Fibroblast of lung (primary cell): ENCODE measurements around the gene SPATA32. TPM values are rescaled to one million over a fixed set of nuclear protein-coding genes. Genes with fewer than 3 reads are reported as not detected.

Source experiments
- DNase-seq, 2 donors: peaks; one replicate each; pipeline versions ENCODE4 v3.0.0 to v3.0.0-alpha.2; 2010; ENCODE audit warnings: low read depth in 2 of 2
- H2AFZ ChIP-seq: 2 replicates; pipeline ENCODE4 v1.5.1; 2012; ENCODE audit warnings: low read length, control low read depth, inconsistent platforms
- H3K27ac ChIP-seq: 2 replicates; pipeline ENCODE4 v1.5.1; 2011; ENCODE audit warnings: low read length, control low read depth; ENCODE audit not compliant: insufficient read depth
- H3K27me3 ChIP-seq: 2 replicates; pipeline ENCODE4 v1.5.1; 2011; ENCODE audit warnings: mild to moderate bottlenecking, low read length; ENCODE audit not compliant: control insufficient read depth, insufficient read depth
- H3K36me3 ChIP-seq: 2 replicates; pipeline ENCODE4 v1.5.1; 2011; ENCODE audit warnings: low read length; ENCODE audit not compliant: control insufficient read depth, insufficient read depth
- H3K4me1 ChIP-seq: 2 replicates; pipeline ENCODE4 v1.5.1; 2011; ENCODE audit warnings: low read length; ENCODE audit not compliant: control insufficient read depth, insufficient read depth; ENCODE audit errors: extremely low read depth
- H3K4me2 ChIP-seq: 2 replicates; pipeline ENCODE4 v1.5.1; 2011; ENCODE audit warnings: low read length, control low read depth; ENCODE audit not compliant: insufficient read depth; ENCODE audit errors: extremely low read depth
- H3K4me3 ChIP-seq, 4 experiments: fragments of 200-600 bp in 1 of 4; sonication (generic) in 1 of 4; replicated peaks in 1 of 4; 2 replicates each; pipeline ENCODE4 v1.5.1; 2011 to 2016; ENCODE audit warnings: low read length in 4 of 4, low read depth in 3 of 4, mild to moderate bottlenecking in 3 of 4, control low read depth in 2 of 4, inconsistent platforms in 1 of 4, mixed read lengths in 1 of 4; ENCODE audit not compliant: insufficient read depth in 1 of 4; ENCODE audit errors: control extremely low read depth in 1 of 4
- H3K79me2 ChIP-seq: 2 replicates; pipeline ENCODE4 v1.5.1; 2012; ENCODE audit warnings: mild to moderate bottlenecking, low read length, inconsistent platforms; ENCODE audit not compliant: control insufficient read depth, insufficient read depth
- H3K9ac ChIP-seq: 2 replicates; pipeline ENCODE4 v1.5.1; 2011; ENCODE audit warnings: mild to moderate bottlenecking, low read length, control low read depth; ENCODE audit not compliant: insufficient read depth
- H3K9me3 ChIP-seq: 2 replicates; pipeline ENCODE4 v1.5.1; 2012; ENCODE audit warnings: low read depth, low read length; ENCODE audit not compliant: control insufficient read depth, insufficient read depth
- H4K20me1 ChIP-seq: 2 replicates; pipeline ENCODE4 v1.5.1; 2011; ENCODE audit warnings: low read length; ENCODE audit not compliant: control insufficient read depth, insufficient read depth; ENCODE audit errors: extremely low read depth
- CTCF ChIP-seq, 2 donors: IDR thresholded peaks in 1 of 2; conservative IDR thresholded peaks in 1 of 2; 1 replicate in 1 of 2; 2 replicates in 1 of 2; pipeline ENCODE4 v1.5.1; 2011 to 2012; ENCODE audit warnings: low read length in 2 of 2, control low read depth in 1 of 2, inconsistent platforms in 1 of 2, low read depth in 1 of 2, mild to moderate bottlenecking in 1 of 2
- EZH2 ChIP-seq: IDR thresholded peaks from 2 replicates; pipeline ENCODE4 v1.5.1; 2012; ENCODE audit warnings: low read length, control low read depth, mild to moderate bottlenecking; ENCODE audit errors: missing control alignments
- polyA plus RNA-seq, 2 donors: library from polyadenylated mRNA; depleted of rRNA in 1 of 2; stranded (reverse) in 1 of 2; unstranded in 1 of 2; fragments of >200 nt; gene quantifications; 2 replicates each; pipeline ENCODE4 v1.2.1, GENCODE V29; 2011 to 2012; ENCODE audit warnings: missing spikeins in 1 of 2
- total RNA-seq: library from RNA; depleted of rRNA; stranded (reverse); fragments of >200 nt; gene quantifications from 2 replicates; pipeline ENCODE4 v1.2.1, GENCODE V29; 2014

SPATA32 gene
- total and polyA plus RNA-seq, 2 donors (not counting 1 experiment from before 2014, with no cell fraction given) = not detected

GRCh38 chr17:45308016-45308365, 46.1 kb upstream of the SPATA32 start:
- Histone ChIP-seq H3K9me3 (no peaks in the 10 kb centered on the region), H2AFZ (no peak overlapping the region), H3K79me2 (peaks cover 49% of the 10 kb centered on the region), H3K4me2 (peak overlapping the region; percentile 85), H3K4me3 (no peak overlapping the region), H3K4me1 (peaks cover 43% of the 10 kb centered on the region), H3K9ac (peak overlapping the region; percentile 21), H3K36me3 (peaks cover 4% of the 10 kb centered on the region), H3K27me3 (no peaks in the 10 kb centered on the region), H4K20me1 (no peaks in the 10 kb centered on the region), H3K27ac (peak overlapping the region; percentile 93)
- TF ChIP-seq CTCF (conservative IDR thresholded peaks at IDR 0.05 in 1 of 2, IDR thresholded peaks at IDR 0.05 in 1 of 2; ENCODE audit: low read depth in 1 of 2, low read length in 2 of 2) = no peak
- TF ChIP-seq EZH2 = no peak
- no peak for DNase-seq

GRCh38 chr17:45307290-45308015, 45.6 kb upstream of the SPATA32 start:
- Histone ChIP-seq H3K36me3 (peaks cover 4% of the 10 kb centered on the region), H3K79me2 (peaks cover 45% of the 10 kb centered on the region), H3K4me3 (peak overlapping the region in 1 of 4 experiments; percentile 6), H3K4me1 (peaks cover 40% of the 10 kb centered on the region), H2AFZ (no peak overlapping the region), H4K20me1 (no peaks in the 10 kb centered on the region), H3K4me2 (peak overlapping the region; percentile 85), H3K27ac (peak overlapping the region; percentile 93), H3K9me3 (no peaks in the 10 kb centered on the region), H3K27me3 (no peaks in the 10 kb centered on the region), H3K9ac (peak overlapping the region; percentile 21)
- TF ChIP-seq EZH2 (no peak), CTCF (conservative IDR thresholded peaks at IDR 0.05 in 1 of 2, IDR thresholded peaks at IDR 0.05 in 1 of 2; ENCODE audit: low read depth in 1 of 2, low read length in 2 of 2) (no peak)
- DNase-seq = peak; percentile 89 to 94

GRCh38 chr17:45306623-45307022, 44.7 kb upstream of the SPATA32 start:
- Histone ChIP-seq H3K79me2 (peaks cover 42% of the 10 kb centered on the region), H3K27ac (no peak overlapping the region), H3K27me3 (no peaks in the 10 kb centered on the region), H3K9ac (no peak overlapping the region), H3K4me1 (peaks cover 34% of the 10 kb centered on the region), H3K36me3 (peaks cover 4% of the 10 kb centered on the region), H3K9me3 (no peaks in the 10 kb centered on the region), H4K20me1 (no peaks in the 10 kb centered on the region), H2AFZ (no peak overlapping the region), H3K4me2 (no peak overlapping the region), H3K4me3 (no peak overlapping the region)
- DNase-seq = no peak
- TF ChIP-seq CTCF (conservative IDR thresholded peaks at IDR 0.05 in 1 of 2, IDR thresholded peaks at IDR 0.05 in 1 of 2; ENCODE audit: low read depth in 1 of 2, low read length in 2 of 2) (no peak), EZH2 (no peak)
